Left lung (tissue), 10 donors: ENCODE measurements around the gene HTRA3. TPM values are rescaled to one million over a fixed set of nuclear protein-coding genes. Genes with fewer than 3 reads are reported as not detected.

Experiments
- ATAC-seq: fragments of 200-7000 bp; cut with Tn5 transposase; one replicate; pipeline ENCODE4 v1.9.1; 2020; ENCODE audit warnings: moderate library complexity
- DNase-seq, 4 donors: peaks; one replicate each; pipeline ENCODE4 v3.0.0-alpha.2; 2013 to 2020
- H3K27ac ChIP-seq, 2 donors: fragments of 200-600 bp; sonication (generic) in 1 of 2; one replicate each; pipeline versions ENCODE4 v1.5.0 to v1.8.0; 2020 to 2021
- H3K27me3 ChIP-seq, 2 donors: fragments of 200-600 bp; sonication (generic) in 1 of 2; one replicate each; pipeline versions ENCODE4 v1.5.0 to v1.8.0; 2020 to 2021
- H3K36me3 ChIP-seq, 2 donors: fragments of 200-600 bp; sonication (generic) in 1 of 2; one replicate each; pipeline versions ENCODE4 v1.5.0 to v1.8.0; 2020 to 2021
- H3K4me1 ChIP-seq, 2 donors: fragments of 200-600 bp; one replicate each; pipeline ENCODE4 v1.8.0; 2021
- H3K4me3 ChIP-seq, 2 donors: fragments of 200-600 bp; sonication (generic) in 1 of 2; one replicate each; pipeline versions ENCODE4 v1.5.0 to v1.8.0; 2020 to 2021; ENCODE audit warnings: mild to moderate bottlenecking in 1 of 2
- H3K9me3 ChIP-seq, 2 donors: fragments of 200-600 bp; sonication (generic) in 1 of 2; one replicate each; pipeline versions ENCODE4 v1.5.0 to v1.8.0; 2020 to 2021
- CTCF ChIP-seq, 2 donors: fragments of 200-600 bp; sonication (generic) in 1 of 2; IDR thresholded peaks; one replicate each; pipeline versions ENCODE4 v1.5.0 to v1.8.0; 2021; ENCODE audit warnings: antibody characterized with exemption in 2 of 2
- intact Hi-C, 2 donors: fragments of 100-400 bp; cut with DNase I; formaldehyde crosslinking; loops; one replicate each; pipeline versions ENCODE4 v1.11.2 to v1.14.2; 2022
- polyA plus RNA-seq, 6 donors: library from polyadenylated mRNA; unstranded; fragments of 120-200 nt; gene quantifications; one replicate each; pipeline ENCODE4 v1.2.1, GENCODE V29; 2013; ENCODE audit not compliant: insufficient read length in 6 of 6
- total RNA-seq, 2 donors: library from RNA; stranded (reverse); fragmentation: NEBNext Ultra II Directional; extraction: Animal tissue kit (Norgen Biotek cat#: 25700); gene quantifications; one replicate each; pipeline ENCODE4 v1.2.1, GENCODE V29; 2021
- donor health status: DM: no; HTN: yes; CAD: no.
- donor health status: DM: no; HTN: no; CAD: no.

The HTRA3 gene
- total and polyA plus RNA-seq, 8 donors = 9.7 to 18.3 (median 12.1) TPM

- ATAC-seq (peak; percentile 94), DNase-seq (peak in 3 of 4 donors; percentile 61 to 84 (median 72))
- no peak overlapping the region for H3K4me3 ChIP-seq
- peak overlapping the region in 1 of 2 donors; percentile 60 for H3K27ac ChIP-seq
- H3K4me1 ChIP-seq = peaks cover 7 to 17% of the 10 kb centered on the region in 2 donors
- peaks cover 0 to 7% of the 10 kb centered on the region in 2 donors for H3K27me3 ChIP-seq
- TF ChIP-seq CTCF (IDR thresholded peaks at IDR 0.05) = no peak
- H3K36me3 ChIP-seq = no peaks in the 10 kb centered on the region
- H3K9me3 ChIP-seq = peaks cover 0 to 5% of the 10 kb centered on the region in 2 donors
- intact Hi-C loops = no loop called here
Observed at GRCh38 chr4:8315435-8316250, 46.1 kb downstream of the HTRA3 start.

GRCh38 chr4:8316251-8316771 lies 46.8 kb downstream of the HTRA3 start:
- Histone ChIP-seq H3K4me3 (no peak overlapping the region), H3K27me3 (peaks cover 0 to 7% of the 10 kb centered on the region in 2 donors), H3K27ac (no peak overlapping the region), H3K36me3 (no peaks in the 10 kb centered on the region), H3K4me1 (peaks cover 7 to 17% of the 10 kb centered on the region in 2 donors), H3K9me3 (peaks cover 0 to 5% of the 10 kb centered on the region in 2 donors)
- DNase-seq = peak in 1 of 4 donors; percentile 54
- TF ChIP-seq CTCF (IDR thresholded peaks at IDR 0.05) = no peak
- intact Hi-C loops = no loop called here
- ATAC-seq = no peak

GRCh38 chr4:8316911-8317351 lies 47.4 kb downstream of the HTRA3 start:
- peaks cover 0 to 5% of the 10 kb centered on the region in 2 donors for H3K9me3 ChIP-seq
- peaks cover 7 to 17% of the 10 kb centered on the region in 2 donors for H3K4me1 ChIP-seq
- no peak overlapping the region for H3K4me3 ChIP-seq
- intact Hi-C loops = no loop called here
- ATAC-seq (no peak), DNase-seq (peak in 1 of 4 donors; percentile 64)
- no peak overlapping the region for H3K27ac ChIP-seq
- no peaks in the 10 kb centered on the region for H3K36me3 ChIP-seq
- peaks cover 0 to 7% of the 10 kb centered on the region in 2 donors for H3K27me3 ChIP-seq
- TF ChIP-seq CTCF (IDR thresholded peaks at IDR 0.05) = no peak

GRCh38 chr4:8317474-8317873 lies 47.9 kb downstream of the HTRA3 start:
- Histone ChIP-seq H3K4me3 (no peak overlapping the region), H3K27ac (no peak overlapping the region)

More at GRCh38 chr4:8317474-8317873, 47.9 kb downstream of the HTRA3 start:
- intact Hi-C loops = no loop called here
- ATAC-seq (no peak), DNase-seq (no peak)
- TF ChIP-seq CTCF (IDR thresholded peaks at IDR 0.05) = no peak
- Histone ChIP-seq H3K4me1 (peaks cover 7 to 17% of the 10 kb centered on the region in 2 donors), H3K27me3 (peaks cover 0 to 7% of the 10 kb centered on the region in 2 donors), H3K36me3 (no peaks in the 10 kb centered on the region), H3K9me3 (peaks cover 0 to 5% of the 10 kb centered on the region in 2 donors)
